MM.1S (cell line): ENCODE measurements around the gene DNPH1.

ENCODE experiments used
- DNase-seq: peaks from one replicate; pipeline ENCODE4 v3.0.0-alpha.2; 2015
- H2AFZ ChIP-seq: fragments of 300-600 bp; sonication (generic); 2 replicates; pipeline ENCODE4 v1.6.0; 2016; ENCODE audit warnings: antibody characterized with exemption, low read length
- H3F3A ChIP-seq: fragments of 300-600 bp; sonication (generic); 2 replicates; pipeline ENCODE4 v1.6.1; 2016; ENCODE audit warnings: mild to moderate bottlenecking, antibody characterized with exemption, low read length, moderate library complexity, mixed read lengths; ENCODE audit not compliant: insufficient read depth
- H3K27ac ChIP-seq: fragments of 300-600 bp; sonication (generic); 2 replicates; pipeline ENCODE4 v1.5.1; 2016; ENCODE audit warnings: mild to moderate bottlenecking, low read length
- H3K27me3 ChIP-seq: fragments of 300-600 bp; sonication (generic); replicated peaks from 2 replicates; pipeline ENCODE4 v1.6.0; 2016; ENCODE audit warnings: low read length; ENCODE audit not compliant: insufficient read depth
- H3K36me3 ChIP-seq: fragments of 300-600 bp; sonication (generic); replicated peaks from 2 replicates; pipeline ENCODE4 v1.6.1; 2016; ENCODE audit warnings: mild to moderate bottlenecking, low read length, mixed read lengths; ENCODE audit not compliant: insufficient read depth
- H3K4me1 ChIP-seq: fragments of 300-600 bp; sonication (generic); 2 replicates; pipeline ENCODE4 v1.6.1; 2016; ENCODE audit warnings: low read length, mixed read lengths
- H3K4me2 ChIP-seq: fragments of 300-600 bp; sonication (generic); 2 replicates; pipeline ENCODE4 v1.6.0; 2016; ENCODE audit warnings: low read depth, low read length
- H3K4me3 ChIP-seq: fragments of 300-600 bp; sonication (generic); 2 replicates; pipeline ENCODE4 v1.5.1; 2016; ENCODE audit warnings: low read length, mixed read lengths
- H3K79me2 ChIP-seq: fragments of 300-600 bp; sonication (generic); 2 replicates; pipeline ENCODE4 v1.6.1; 2016; ENCODE audit warnings: mixed run types, low read length, mixed read lengths
- H3K9ac ChIP-seq: fragments of 300-600 bp; sonication (generic); 2 replicates; pipeline ENCODE4 v1.6.1; 2016; ENCODE audit warnings: low read length, mixed read lengths
- H3K9me2 ChIP-seq: fragments of 300-600 bp; sonication (generic); replicated peaks from 2 replicates; pipeline ENCODE4 v1.6.1; 2016; ENCODE audit warnings: mild to moderate bottlenecking, low read length, mixed read lengths; ENCODE audit not compliant: insufficient read depth
- H3K9me3 ChIP-seq: fragments of 300-600 bp; sonication (generic); replicated peaks from 2 replicates; pipeline ENCODE4 v1.6.1; 2016; ENCODE audit warnings: mild to moderate bottlenecking, low read length, mixed read lengths; ENCODE audit not compliant: insufficient read depth
- H4K20me1 ChIP-seq: fragments of 300-600 bp; sonication (generic); 2 replicates; pipeline ENCODE4 v1.6.1; 2016; ENCODE audit warnings: mild to moderate bottlenecking, low read length, moderate library complexity, mixed read lengths; ENCODE audit not compliant: insufficient read depth
- EZH2 ChIP-seq: fragments of 300-600 bp; sonication (generic); optimal IDR thresholded peaks from 2 replicates; pipeline ENCODE3; 2017; ENCODE audit warnings: low read depth, mild to moderate bottlenecking, antibody characterized with exemption, low read length, mixed read lengths
- EZH2phosphoT487 ChIP-seq: fragments of 300-600 bp; sonication (generic); IDR thresholded peaks from 2 replicates; pipeline ENCODE4 v1.6.1; 2018; ENCODE audit warnings: antibody characterized with exemption, low read length
- TF ChIP-seq, protein P1 (sequence below): fragments of 300-600 bp; sonication (generic); IDR thresholded peaks from 2 replicates; pipeline ENCODE4 v1.5.1; 2016; ENCODE audit warnings: antibody characterized with exemption, low read length, mixed read lengths

DNPH1 gene

DNA sequence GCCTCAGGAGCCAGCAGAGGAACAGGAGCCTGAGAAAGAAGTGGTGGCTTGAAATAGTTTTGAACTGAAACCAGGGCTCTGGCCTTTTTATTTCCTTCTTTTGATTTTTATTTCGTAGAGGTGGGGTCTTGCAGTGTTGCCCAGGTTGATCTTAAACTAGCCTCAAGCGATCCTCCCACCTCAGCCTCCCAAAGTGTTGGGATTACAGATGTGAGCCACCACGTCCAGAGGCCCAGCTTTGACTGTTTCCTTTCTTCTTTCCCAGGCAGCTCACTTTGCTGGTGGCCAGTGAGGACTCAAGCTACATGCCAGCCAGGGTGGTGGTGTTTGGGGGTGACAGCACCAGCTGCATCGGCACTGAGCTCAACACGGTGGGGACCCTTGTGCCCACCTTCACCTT lies 26.8 kb downstream of the DNPH1 start:
- no peak overlapping the region for H3K4me3 ChIP-seq
- no peaks in the 10 kb centered on the region for H3K4me1 ChIP-seq
- H3F3A ChIP-seq: no peaks in the 10 kb centered on the region
- no peaks in the 10 kb centered on the region for H3K9me3 ChIP-seq
- DNase-seq: no peak
- no peaks in the 10 kb centered on the region for H3K36me3 ChIP-seq
- no peaks in the 10 kb centered on the region for H4K20me1 ChIP-seq
- H3K4me2 ChIP-seq: no peak overlapping the region
- no peak overlapping the region for H3K9ac ChIP-seq
- TF ChIP-seq, protein P1, sequence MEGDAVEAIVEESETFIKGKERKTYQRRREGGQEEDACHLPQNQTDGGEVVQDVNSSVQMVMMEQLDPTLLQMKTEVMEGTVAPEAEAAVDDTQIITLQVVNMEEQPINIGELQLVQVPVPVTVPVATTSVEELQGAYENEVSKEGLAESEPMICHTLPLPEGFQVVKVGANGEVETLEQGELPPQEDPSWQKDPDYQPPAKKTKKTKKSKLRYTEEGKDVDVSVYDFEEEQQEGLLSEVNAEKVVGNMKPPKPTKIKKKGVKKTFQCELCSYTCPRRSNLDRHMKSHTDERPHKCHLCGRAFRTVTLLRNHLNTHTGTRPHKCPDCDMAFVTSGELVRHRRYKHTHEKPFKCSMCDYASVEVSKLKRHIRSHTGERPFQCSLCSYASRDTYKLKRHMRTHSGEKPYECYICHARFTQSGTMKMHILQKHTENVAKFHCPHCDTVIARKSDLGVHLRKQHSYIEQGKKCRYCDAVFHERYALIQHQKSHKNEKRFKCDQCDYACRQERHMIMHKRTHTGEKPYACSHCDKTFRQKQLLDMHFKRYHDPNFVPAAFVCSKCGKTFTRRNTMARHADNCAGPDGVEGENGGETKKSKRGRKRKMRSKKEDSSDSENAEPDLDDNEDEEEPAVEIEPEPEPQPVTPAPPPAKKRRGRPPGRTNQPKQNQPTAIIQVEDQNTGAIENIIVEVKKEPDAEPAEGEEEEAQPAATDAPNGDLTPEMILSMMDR: no peak
- TF ChIP-seq EZH2phosphoT487 (no peak), EZH2 (no peak)
- H3K79me2 ChIP-seq: no peaks in the 10 kb centered on the region
- no peaks in the 10 kb centered on the region for H3K9me2 ChIP-seq
- H3K27me3 ChIP-seq: no peaks in the 10 kb centered on the region
- H2AFZ ChIP-seq: no peak overlapping the region
- H3K27ac ChIP-seq: no peak overlapping the region

- no peak for DNase-seq
Measured at GRCh38 chr6:43200541-43200940, 28.7 kb downstream of the DNPH1 start.

DNA sequence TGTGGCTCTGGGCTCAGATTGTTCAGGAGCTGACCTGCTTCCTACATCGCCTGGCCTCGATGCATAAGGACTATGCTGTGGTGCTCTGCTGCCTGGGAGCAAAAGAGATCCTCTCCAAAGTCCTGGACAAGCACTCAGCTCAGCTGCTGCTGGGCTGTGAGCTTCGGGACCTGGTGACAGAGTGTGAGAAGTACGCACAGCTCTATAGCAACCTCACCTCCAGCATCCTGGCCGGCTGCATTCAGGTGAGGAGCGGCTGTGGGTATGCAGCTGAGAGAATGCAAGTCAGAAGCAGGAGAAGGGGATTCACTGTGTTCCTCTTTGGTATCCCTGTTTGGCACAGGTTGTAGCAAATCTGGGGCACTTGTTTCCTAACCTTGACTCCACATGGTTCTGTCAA lies 29.4 kb downstream of the DNPH1 start:
- no peaks in the 10 kb centered on the region for H3F3A ChIP-seq

More at GRCh38 chr6:43200541-43200940, 28.7 kb downstream of the DNPH1 start:
- Histone ChIP-seq H3K9me2 (no peaks in the 10 kb centered on the region), H3K4me2 (no peak overlapping the region), H3K4me3 (no peak overlapping the region), H4K20me1 (no peaks in the 10 kb centered on the region), H3K27ac (no peak overlapping the region), H2AFZ (no peak overlapping the region), H3K9ac (no peak overlapping the region), H3K79me2 (no peaks in the 10 kb centered on the region), H3K27me3 (no peaks in the 10 kb centered on the region), H3K36me3 (no peaks in the 10 kb centered on the region), H3F3A (no peaks in the 10 kb centered on the region), H3K9me3 (no peaks in the 10 kb centered on the region), H3K4me1 (no peaks in the 10 kb centered on the region)
- TF ChIP-seq, protein P1: no peak
- TF ChIP-seq EZH2phosphoT487 (no peak), EZH2 (no peak)

More for the DNA sequence above, 29.4 kb downstream of the DNPH1 start:
- Histone ChIP-seq H3K27ac (no peak overlapping the region), H3K4me1 (no peaks in the 10 kb centered on the region), H3K4me2 (no peak overlapping the region), H3K4me3 (no peak overlapping the region), H3K79me2 (no peaks in the 10 kb centered on the region), H3K9ac (no peak overlapping the region), H3K9me3 (no peaks in the 10 kb centered on the region), H4K20me1 (no peaks in the 10 kb centered on the region), H3K36me3 (no peaks in the 10 kb centered on the region), H3K9me2 (no peaks in the 10 kb centered on the region), H3K27me3 (no peaks in the 10 kb centered on the region), H2AFZ (no peak overlapping the region)
- DNase-seq: no peak
- TF ChIP-seq EZH2phosphoT487 (no peak), EZH2 (no peak)
- TF ChIP-seq, protein P1: no peak
